HepG2 (cell line): Measurements from ENCODE around the gene DNAAF1. TPM values are rescaled to one million over a fixed set of nuclear protein-coding genes. Genes with fewer than 3 reads are reported as not detected.

Source experiments
- BRCA1 ChIP-seq: sonication (generic); formaldehyde crosslinking; IDR thresholded peaks from 2 replicates; pipeline ENCODE4 v1.4.0; 2020; ENCODE audit warnings: missing genetic modification reagents
- BRF2 ChIP-seq: sonication (generic); formaldehyde crosslinking; IDR thresholded peaks from 2 replicates; pipeline ENCODE4 v1.8.1; 2022; ENCODE audit warnings: mild to moderate bottlenecking, missing genetic modification reagents
- CHCHD3 ChIP-seq: sonication (generic); formaldehyde crosslinking; IDR thresholded peaks from 2 replicates; pipeline ENCODE4 v1.8.0; 2022; ENCODE audit warnings: mild to moderate bottlenecking, missing genetic modification reagents, moderate library complexity
- HES4 ChIP-seq: sonication (generic); formaldehyde crosslinking; IDR thresholded peaks from 2 replicates; pipeline ENCODE4 v1.9.0; 2021; ENCODE audit warnings: mild to moderate bottlenecking, missing genetic modification reagents, borderline replicate concordance
- RFX5 ChIP-seq: IDR thresholded peaks from 2 replicates; pipeline ENCODE4 v1.6.1; 2011; ENCODE audit warnings: low read depth, low read length, improper control_type of control experiment
- SPEN ChIP-seq: sonication (generic); formaldehyde crosslinking; IDR thresholded peaks from 2 replicates; pipeline ENCODE4 v1.5.1; 2020; ENCODE audit warnings: low read depth, mild to moderate bottlenecking, missing genetic modification reagents
- ZHX1 ChIP-seq: sonication (generic); formaldehyde crosslinking; IDR thresholded peaks from 2 replicates; pipeline ENCODE4 v1.8.1; 2022; ENCODE audit warnings: low read depth, mild to moderate bottlenecking, missing genetic modification reagents
- ZNF264 ChIP-seq: sonication (generic); formaldehyde crosslinking; IDR thresholded peaks from 2 replicates; pipeline ENCODE4 v1.4.0; 2020; ENCODE audit warnings: missing genetic modification reagents
- ZNF317 ChIP-seq: sonication (generic); formaldehyde crosslinking; IDR thresholded peaks from 2 replicates; pipeline ENCODE4 v1.5.0; 2020; ENCODE audit warnings: mild to moderate bottlenecking, missing genetic modification reagents
- polyA plus RNA-seq, 8 experiments: library from polyadenylated mRNA; depleted of rRNA in 3 of 8; stranded (reverse) in 7 of 8; unstranded in 1 of 8; fragments of >200 nt; fragmentation: Illumina TruSeq in 4 of 8; extraction: Trizol in 4 of 8; gene quantifications; 2 replicates each; pipeline versions ENCODE4 v1.2.1 to v1.2.3, GENCODE V29; 2011 to 2016; ENCODE audit warnings: low read depth in 4 of 8, missing spikeins in 1 of 8, mixed read lengths in 1 of 8; ENCODE audit not compliant: insufficient read depth in 1 of 8
- total RNA-seq, 5 experiments: library from RNA; depleted of rRNA; stranded (reverse); fragments of >200 nt; fragmentation: Illumina TruSeq; extraction: Trizol; gene quantifications; 2 replicates each; pipeline ENCODE4 v1.2.3, GENCODE V29; 2016; ENCODE audit warnings: low read depth in 1 of 5
- TF ChIP-seq, protein P1 (sequence below): sonication (generic); formaldehyde crosslinking; IDR thresholded peaks from 2 replicates; pipeline ENCODE4 v1.4.0; 2020; ENCODE audit warnings: missing genetic modification reagents
- TF ChIP-seq, protein P2 (sequence below): sonication (generic); formaldehyde crosslinking; IDR thresholded peaks from 2 replicates; pipeline ENCODE4 v1.8.1; 2023; ENCODE audit warnings: missing genetic modification reagents, inconsistent platforms, borderline replicate concordance
- TF ChIP-seq, protein P3 (sequence below): fragments of 450-650 bp; IDR thresholded peaks from 2 replicates; pipeline ENCODE4 v1.6.1; 2017; ENCODE audit warnings: mild to moderate bottlenecking
- TF ChIP-seq, protein P4 (sequence below), 2 experiments: sonication (generic) in 1 of 2; formaldehyde crosslinking in 1 of 2; IDR thresholded peaks; 2 replicates each; pipeline versions ENCODE4 v1.4.0 to v1.6.1; 2018 to 2020; ENCODE audit warnings: missing genetic modification reagents in 2 of 2, borderline replicate concordance in 1 of 2, low read depth in 1 of 2, mild to moderate bottlenecking in 1 of 2, missing biosample characterization in 1 of 2

DNAAF1 gene
- total and polyA plus RNA-seq, 2 of the 13 experiments (the other 11 are each of a cell fraction or from before 2014, with no cell fraction given) = 0.04 TPM; not detected in 1

DNA sequence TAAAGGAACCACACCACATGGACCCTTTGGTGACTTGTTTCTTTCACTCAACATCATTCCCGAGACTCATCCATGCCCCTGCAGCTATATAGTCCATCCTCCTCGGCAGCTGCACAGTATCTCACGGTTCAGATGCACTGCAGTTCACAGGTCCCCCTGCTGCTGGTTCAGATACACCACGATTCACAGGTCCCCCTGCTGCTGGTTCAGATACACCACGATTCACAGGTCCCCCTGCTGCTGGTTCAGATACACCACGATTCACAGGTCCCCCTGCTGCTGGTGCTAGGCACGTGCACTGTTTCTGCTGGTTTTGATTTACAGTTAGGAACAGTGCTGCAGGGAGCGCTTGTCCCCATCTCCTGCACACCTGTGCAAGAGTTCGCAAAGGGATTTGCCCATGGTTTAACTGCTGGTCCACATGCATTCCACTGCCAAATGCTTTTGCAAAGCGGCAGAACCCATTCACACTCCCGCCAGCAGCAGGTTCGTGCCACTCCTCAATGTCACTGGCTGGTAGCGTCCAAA lies 3.9 kb upstream of the DNAAF1 start (continued):
- TF ChIP-seq, protein P1, sequence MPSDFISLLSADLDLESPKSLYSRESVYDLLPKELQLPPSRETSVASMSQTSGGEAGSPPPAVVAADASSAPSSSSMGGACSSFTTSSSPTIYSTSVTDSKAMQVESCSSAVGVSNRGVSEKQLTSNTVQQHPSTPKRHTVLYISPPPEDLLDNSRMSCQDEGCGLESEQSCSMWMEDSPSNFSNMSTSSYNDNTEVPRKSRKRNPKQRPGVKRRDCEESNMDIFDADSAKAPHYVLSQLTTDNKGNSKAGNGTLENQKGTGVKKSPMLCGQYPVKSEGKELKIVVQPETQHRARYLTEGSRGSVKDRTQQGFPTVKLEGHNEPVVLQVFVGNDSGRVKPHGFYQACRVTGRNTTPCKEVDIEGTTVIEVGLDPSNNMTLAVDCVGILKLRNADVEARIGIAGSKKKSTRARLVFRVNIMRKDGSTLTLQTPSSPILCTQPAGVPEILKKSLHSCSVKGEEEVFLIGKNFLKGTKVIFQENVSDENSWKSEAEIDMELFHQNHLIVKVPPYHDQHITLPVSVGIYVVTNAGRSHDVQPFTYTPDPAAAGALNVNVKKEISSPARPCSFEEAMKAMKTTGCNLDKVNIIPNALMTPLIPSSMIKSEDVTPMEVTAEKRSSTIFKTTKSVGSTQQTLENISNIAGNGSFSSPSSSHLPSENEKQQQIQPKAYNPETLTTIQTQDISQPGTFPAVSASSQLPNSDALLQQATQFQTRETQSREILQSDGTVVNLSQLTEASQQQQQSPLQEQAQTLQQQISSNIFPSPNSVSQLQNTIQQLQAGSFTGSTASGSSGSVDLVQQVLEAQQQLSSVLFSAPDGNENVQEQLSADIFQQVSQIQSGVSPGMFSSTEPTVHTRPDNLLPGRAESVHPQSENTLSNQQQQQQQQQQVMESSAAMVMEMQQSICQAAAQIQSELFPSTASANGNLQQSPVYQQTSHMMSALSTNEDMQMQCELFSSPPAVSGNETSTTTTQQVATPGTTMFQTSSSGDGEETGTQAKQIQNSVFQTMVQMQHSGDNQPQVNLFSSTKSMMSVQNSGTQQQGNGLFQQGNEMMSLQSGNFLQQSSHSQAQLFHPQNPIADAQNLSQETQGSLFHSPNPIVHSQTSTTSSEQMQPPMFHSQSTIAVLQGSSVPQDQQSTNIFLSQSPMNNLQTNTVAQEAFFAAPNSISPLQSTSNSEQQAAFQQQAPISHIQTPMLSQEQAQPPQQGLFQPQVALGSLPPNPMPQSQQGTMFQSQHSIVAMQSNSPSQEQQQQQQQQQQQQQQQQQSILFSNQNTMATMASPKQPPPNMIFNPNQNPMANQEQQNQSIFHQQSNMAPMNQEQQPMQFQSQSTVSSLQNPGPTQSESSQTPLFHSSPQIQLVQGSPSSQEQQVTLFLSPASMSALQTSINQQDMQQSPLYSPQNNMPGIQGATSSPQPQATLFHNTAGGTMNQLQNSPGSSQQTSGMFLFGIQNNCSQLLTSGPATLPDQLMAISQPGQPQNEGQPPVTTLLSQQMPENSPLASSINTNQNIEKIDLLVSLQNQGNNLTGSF (CRISPR knock-in tag) = no peak
- TF ChIP-seq, protein P2, sequence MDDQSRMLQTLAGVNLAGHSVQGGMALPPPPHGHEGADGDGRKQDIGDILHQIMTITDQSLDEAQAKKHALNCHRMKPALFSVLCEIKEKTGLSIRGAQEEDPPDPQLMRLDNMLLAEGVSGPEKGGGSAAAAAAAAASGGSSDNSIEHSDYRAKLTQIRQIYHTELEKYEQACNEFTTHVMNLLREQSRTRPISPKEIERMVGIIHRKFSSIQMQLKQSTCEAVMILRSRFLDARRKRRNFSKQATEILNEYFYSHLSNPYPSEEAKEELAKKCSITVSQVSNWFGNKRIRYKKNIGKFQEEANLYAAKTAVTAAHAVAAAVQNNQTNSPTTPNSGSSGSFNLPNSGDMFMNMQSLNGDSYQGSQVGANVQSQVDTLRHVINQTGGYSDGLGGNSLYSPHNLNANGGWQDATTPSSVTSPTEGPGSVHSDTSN (CRISPR knock-in tag) = no peak
- TF ChIP-seq BRCA1 (CRISPR knock-in tag) = no peak
- 0 out of 2 replicates have a peak, but pooled peaks have one; percentile 36 for TF ChIP-seq SPEN (CRISPR knock-in tag)
- TF ChIP-seq ZNF264 (CRISPR knock-in tag) = no peak; the same call in 1 of the 2 replicates
- TF ChIP-seq, protein P3, sequence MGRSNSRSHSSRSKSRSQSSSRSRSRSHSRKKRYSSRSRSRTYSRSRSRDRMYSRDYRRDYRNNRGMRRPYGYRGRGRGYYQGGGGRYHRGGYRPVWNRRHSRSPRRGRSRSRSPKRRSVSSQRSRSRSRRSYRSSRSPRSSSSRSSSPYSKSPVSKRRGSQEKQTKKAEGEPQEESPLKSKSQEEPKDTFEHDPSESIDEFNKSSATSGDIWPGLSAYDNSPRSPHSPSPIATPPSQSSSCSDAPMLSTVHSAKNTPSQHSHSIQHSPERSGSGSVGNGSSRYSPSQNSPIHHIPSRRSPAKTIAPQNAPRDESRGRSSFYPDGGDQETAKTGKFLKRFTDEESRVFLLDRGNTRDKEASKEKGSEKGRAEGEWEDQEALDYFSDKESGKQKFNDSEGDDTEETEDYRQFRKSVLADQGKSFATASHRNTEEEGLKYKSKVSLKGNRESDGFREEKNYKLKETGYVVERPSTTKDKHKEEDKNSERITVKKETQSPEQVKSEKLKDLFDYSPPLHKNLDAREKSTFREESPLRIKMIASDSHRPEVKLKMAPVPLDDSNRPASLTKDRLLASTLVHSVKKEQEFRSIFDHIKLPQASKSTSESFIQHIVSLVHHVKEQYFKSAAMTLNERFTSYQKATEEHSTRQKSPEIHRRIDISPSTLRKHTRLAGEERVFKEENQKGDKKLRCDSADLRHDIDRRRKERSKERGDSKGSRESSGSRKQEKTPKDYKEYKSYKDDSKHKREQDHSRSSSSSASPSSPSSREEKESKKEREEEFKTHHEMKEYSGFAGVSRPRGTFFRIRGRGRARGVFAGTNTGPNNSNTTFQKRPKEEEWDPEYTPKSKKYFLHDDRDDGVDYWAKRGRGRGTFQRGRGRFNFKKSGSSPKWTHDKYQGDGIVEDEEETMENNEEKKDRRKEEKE = no peak
- no peak for TF ChIP-seq CHCHD3 (CRISPR knock-in tag)
- 0 out of 2 replicates have a peak, but pooled peaks have one; percentile 44 for TF ChIP-seq ZNF317
- no peak for TF ChIP-seq HES4
- no peak for TF ChIP-seq RFX5
- 0 out of 2 replicates have a peak, but pooled peaks have one; percentile 53 for TF ChIP-seq ZHX1 (CRISPR knock-in tag)
- TF ChIP-seq, protein P4, sequence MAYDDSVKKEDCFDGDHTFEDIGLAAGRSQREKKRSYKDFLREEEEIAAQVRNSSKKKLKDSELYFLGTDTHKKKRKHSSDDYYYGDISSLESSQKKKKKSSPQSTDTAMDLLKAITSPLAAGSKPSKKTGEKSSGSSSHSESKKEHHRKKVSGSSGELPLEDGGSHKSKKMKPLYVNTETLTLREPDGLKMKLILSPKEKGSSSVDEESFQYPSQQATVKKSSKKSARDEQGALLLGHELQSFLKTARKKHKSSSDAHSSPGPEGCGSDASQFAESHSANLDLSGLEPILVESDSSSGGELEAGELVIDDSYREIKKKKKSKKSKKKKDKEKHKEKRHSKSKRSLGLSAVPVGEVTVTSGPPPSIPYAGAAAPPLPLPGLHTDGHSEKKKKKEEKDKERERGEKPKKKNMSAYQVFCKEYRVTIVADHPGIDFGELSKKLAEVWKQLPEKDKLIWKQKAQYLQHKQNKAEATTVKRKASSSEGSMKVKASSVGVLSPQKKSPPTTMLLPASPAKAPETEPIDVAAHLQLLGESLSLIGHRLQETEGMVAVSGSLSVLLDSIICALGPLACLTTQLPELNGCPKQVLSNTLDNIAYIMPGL (CRISPR knock-in tag; IDR thresholded peaks at IDR 0.05; ENCODE audit: borderline replicate concordance in 1 of 2, low read depth in 1 of 2) = peak; percentile 46 to 80; a peak in 2 of 4 replicates
- TF ChIP-seq BRF2 (CRISPR knock-in tag) = no peak
